GM18867 (cell line): ENCODE data around the gene COL2A1.

ENCODE experiments used
- ATAC-seq: cut with Tn5 transposase; IDR thresholded peaks from one replicate; pipeline ENCODE4 v1.9.1; 2021; ENCODE audit warnings: mild to moderate bottlenecking, moderate library complexity; ENCODE audit not compliant: unreplicated experiment

Gene COL2A1

DNA sequence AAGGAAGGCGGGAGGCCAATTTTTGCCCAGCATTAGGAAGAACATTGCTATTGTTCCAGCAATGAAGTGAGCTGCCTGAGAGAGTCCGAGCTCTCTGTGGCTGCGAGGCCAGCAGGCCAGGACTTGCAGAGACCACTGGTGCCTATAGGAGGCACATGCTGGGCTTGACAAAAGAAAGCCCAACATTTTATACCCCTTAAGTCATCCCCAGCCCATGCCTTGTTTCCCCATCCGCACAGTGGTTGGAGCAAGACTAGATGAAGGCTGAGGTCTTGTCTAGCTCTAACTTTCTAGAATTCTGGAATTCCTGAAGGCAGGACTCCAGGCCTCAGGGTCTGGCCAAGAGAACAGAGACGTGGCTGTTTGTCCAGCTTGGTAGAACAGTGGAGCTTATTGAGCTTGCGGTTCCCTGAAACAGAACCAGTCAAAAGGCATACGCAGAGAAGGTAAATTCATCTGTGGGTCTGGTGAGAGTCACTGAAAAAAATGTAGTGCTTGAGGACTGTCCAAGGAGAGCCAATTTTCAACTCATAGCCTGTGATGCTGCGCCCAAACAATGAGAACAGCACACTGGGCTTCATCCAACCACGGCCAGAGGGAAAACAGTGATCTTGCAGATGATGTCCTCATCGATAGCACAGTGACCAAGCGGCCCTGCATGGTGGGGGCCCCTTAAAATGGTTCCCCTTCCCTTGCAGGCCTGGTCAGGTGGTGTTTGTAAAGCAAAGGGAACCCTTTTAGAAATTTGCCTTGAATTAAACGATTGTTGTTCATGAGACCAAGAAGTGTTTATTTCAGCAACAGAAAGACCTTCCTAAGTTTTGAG, 27.1 kb upstream of the COL2A1 start:
- no peak for ATAC-seq

DNA sequence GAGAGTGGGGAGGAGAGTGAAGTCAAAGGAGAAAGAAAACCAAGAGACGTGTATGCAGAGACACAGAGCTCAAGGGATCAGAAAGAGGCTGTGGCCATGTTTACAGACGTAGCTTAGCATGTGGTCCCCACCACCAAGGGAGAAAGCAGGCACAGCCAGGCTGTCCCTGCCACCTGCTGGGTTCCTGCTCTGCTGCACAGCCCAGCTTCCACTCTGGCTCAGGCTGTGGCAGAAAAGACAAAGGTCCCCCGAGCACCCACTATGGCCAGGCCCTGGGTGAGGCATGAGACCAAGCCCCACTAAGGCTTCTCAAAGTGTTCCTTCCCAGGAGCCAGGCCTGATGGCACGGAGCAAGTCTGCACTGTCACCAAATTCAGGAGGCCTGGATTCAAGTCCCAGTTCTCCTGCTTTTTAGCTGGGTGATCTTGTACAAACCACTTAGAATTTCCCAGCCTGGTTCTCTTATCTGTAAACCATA, 25.9 kb upstream of the COL2A1 start:
- no peak for ATAC-seq

DNA sequence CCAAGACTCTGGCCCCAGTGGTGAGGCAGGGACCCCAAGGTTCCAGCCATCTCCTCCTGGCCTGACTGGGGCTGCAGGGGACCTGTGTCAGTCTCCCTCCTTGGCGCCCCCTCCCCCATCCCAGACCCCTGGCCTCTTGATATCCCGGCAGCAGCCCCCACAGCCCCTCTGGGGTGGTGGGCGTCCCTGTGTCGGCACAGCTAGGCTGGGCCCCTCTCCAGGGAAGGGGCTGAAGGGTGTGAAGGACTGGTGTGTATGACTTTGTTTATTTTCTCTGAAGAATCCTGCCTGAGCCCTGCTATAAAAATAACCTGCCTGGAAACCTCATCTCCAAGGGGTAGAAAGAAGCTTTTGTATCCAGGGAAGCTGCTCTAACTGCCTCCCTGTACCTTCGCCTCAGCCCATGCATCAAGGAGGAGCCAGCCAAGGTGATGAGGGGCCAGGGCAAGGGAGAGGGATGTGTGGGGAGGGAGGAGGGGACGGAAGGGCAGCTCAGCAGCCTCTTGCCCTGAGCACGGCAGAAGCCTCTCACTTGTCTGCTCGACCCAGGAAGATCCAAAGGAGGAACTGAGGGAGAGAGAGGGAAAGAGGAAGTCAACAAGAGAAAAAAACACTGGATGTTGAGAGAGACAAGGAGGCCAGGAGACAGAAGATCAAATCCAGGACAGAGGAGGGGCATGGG, 25.4 kb upstream of the COL2A1 start:
- ATAC-seq, result no peak

DNA sequence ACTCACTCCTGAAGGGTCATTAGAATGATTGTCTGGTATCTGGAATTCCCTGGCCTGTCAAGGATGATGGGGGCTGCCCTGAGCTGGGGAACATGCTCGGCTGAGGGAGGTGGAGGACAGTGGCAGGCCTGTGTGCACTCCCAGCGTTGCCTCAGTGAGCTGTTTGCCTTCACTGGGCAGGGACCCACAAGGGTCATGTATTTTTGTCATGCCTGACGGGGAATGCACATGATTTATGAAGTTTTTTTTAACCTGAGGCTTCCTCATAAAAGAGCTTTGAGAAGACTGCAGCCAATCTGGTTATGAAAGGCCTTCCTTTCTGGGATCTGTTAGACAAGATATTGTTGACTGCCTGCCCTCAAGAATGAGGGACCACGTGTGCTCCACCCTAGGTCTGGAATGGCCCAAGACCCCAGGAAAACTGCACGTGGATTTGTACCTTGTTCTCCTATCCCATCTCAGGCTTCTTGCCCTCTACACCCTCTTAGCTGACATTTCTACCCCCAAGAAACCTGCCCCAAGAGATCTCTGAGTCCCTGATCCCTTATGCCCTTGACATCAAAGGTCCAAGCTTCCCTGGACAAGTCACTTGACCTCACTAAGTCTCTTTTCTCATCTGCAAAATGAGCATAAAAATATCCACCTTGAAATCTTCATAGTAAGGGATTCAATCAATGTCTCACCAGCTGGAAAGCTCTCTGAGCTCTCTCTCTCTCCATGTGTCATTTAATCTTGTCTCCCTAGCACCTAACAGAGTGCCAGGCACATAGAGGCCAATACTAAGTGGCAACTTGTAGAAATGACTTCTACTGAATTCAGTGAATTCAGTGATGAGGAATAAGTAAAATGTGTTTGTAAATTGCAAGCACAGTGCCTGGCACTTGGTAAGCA, 24.5 kb upstream of the COL2A1 start:
- ATAC-seq, result no peak

DNA sequence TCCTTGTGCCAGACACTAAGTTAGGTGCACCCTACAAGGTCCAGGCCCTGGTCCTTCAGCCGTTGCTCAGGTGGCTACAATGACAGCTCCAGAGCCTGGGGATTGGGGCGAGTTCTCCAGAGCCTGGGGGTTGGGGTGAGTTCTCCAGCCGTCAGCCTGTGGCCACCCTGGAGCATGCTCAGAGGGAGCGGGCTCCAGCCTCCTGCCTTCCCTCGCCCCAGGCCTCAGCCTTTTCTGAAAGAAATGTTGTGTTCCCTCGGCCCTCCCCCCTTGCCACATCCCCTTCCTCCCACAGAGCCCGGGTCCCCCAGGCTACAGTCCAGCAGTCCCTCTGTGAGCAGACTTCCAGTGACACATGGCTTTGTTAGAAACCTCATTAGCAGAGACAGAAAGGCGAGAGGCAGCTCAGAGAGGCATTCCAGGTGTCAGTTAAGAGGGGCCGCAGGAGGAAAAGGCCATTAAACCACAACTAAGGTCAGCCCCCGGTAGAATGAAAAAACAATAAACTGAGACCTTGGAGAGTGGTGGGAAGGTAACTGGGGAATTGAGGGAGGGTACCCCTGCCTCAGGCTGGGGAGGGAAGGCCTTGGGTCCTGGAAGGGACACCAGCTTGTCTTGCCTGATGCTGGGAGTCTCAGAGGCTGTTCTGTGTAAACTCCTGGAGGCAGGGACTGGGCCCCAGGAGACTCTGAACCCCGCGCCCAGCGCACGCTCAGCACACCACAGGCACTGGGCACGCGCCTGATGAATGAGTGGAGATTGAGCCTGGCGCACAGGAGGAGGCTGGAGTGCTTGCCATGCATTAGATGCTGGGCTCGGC, 23.1 kb upstream of the COL2A1 start:
- no peak for ATAC-seq

- ATAC-seq, result no peak
Measured at GRCh38 chr12:48026060-48026827, 22.0 kb upstream of the COL2A1 start.

DNA sequence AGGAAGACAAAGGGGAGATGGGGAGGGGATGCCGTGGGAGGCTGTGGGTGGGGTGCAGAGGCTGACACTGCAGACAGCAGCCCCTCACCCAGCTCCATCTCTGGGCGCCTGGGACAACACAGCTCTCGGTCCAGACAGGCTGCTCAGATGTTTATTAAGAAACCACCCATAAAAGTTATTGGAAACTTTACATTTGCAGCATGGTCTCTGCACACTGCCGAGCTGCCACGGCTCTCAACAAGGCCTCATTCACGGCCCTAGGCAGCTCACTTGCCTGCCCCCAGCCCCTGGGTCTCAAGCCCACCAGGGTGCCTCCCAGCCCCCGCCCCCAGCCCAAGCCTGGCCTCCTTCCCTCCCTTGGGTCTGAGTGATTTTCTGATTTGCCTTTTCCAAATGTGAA, 21.0 kb upstream of the COL2A1 start:
- no peak for ATAC-seq

GRCh38 chr12:48024735-48025134, 20.5 kb upstream of the COL2A1 start:
- ATAC-seq, result no peak

- no peak for ATAC-seq
Measured at GRCh38 chr12:48023386-48023785, 19.1 kb upstream of the COL2A1 start.

DNA sequence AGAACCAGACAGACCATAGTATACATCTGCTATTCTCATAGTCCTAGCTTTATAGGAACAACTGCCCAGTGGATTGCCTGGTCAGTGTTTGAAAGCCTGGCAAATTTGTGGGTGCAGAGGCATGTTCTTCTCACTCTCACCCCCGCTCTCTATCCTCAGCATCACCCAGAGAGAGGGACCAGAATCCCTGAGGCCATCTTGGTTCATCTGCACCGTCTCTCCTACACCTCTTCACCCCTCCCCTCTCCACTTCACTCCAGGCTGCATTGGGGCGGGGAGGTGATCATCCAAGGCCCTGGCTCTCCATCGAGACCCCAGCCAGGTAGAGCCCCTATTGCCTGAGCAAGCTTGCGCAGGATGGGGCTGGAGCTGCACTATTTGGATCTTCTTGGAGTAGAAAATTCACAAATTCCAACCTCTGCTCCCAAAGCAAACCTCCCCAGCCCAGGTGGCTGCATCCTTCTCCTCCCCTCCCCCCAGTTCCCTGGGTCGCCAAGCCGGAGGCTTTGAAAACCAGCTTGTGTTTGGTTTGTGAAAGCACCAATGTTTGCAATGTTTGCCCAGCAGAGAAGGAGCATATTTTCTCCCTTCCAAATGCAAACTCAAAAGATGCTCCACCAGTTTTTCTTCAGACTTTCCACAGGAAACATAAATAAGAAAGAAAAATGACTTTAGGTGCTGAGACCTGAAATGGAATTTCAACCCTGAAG, 18.6 kb upstream of the COL2A1 start:
- ATAC-seq, result no peak

DNA sequence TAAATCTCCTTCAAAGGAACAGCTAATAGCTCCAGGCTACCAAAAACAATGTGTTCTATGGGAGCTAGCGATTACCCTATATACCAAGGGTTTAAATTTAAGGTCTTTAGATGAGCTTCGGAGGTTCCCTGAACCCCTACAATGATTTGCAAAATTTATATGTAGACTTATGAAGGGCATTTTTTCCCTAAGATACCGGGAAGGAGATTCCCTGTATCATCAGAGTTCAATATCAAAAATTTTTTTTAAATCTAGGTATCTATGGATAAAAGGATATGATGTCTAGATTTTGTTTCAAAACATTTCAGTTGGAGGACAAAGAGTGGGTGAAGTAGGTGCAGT, 17.9 kb upstream of the COL2A1 start:
- no peak for ATAC-seq

DNA sequence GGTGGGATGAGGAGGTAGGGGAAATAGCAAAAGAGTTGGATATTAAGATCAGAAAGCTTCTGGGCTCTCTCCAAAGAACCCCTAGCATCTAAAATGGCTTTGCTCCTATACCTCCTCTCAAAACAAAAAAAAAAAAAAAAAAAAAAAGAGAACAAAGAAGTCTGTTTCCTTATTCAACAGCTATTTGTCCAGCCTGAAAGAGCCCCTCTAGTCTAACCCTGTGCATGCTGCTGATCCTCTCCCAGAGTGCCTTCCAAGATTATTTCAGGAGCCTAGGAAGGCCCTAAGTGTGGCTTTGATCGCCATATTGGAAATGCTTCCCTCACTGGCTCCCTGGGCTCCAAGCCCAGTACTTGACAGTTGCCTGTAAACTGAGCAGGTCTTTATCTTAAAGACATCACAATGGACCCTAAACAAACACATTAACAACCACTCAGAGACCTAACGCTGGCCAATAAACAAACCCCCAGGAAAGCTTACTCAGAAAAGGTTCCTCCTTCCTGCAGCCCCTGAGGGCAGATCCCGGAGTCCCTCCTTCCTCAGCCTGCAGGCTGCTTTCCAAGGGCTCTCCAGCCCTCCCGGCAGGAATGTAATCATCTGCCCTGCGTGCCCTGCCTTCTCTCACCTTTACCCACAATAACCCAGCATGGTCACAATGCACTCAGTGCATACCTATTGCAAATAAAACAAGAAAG, 17.4 kb upstream of the COL2A1 start:
- no peak for ATAC-seq

- no peak for ATAC-seq
Measured at GRCh38 chr12:48019639-48020265, 15.5 kb upstream of the COL2A1 start.

DNA sequence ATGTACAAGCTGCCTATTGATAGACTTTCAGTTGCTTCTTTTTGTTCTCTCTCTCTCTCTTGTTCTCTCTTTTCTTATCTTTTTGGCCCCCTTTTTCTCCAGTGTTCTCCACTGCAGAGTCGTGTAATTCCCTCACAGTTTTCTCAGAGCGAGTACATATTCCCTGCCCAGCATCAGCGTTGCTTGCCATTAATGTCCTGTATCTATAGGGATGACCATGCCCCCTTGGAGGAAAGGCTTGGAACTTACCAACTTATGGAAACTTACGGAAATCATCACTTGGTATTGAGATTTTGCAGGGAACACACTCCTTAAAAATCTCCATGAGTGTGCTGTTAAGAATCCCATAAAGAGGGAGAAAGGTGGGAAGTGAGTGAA, 14.3 kb upstream of the COL2A1 start:
- no peak for ATAC-seq

DNA sequence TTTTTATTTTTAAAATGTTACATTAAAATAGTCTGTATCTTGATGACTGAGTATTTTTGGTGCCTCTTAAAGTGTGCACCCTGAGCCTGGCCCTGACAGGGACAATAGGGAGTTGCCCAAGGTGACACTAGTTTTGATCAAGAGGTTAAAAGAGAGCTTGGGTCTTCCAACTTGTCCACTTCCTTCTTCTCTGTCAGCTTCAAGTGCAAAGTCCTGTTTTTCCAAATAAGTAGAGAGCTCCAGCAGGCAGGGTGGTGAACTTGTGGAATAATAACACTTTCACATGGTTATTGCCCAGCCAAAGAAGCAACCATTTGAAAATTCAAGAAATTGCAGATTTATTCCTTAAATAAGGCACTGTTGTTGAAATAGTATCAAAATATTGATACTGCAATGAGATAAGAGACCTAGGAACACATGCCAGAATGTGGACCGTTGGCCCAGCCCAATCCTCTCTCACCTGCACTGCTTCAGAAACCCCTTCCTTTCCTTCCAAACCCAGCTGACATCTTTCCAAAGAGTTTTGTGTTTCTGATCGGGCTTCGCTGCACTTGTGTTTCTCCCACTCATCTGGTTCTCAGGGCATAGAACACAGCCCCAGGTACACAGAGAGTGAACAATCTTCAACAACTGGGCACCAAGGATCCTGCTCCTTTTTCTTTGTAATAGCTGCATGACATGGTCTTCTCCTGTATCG, 13.8 kb upstream of the COL2A1 start:
- ATAC-seq, result no peak

- ATAC-seq, result no peak
Measured at GRCh38 chr12:48017496-48017895, 13.2 kb upstream of the COL2A1 start.

DNA sequence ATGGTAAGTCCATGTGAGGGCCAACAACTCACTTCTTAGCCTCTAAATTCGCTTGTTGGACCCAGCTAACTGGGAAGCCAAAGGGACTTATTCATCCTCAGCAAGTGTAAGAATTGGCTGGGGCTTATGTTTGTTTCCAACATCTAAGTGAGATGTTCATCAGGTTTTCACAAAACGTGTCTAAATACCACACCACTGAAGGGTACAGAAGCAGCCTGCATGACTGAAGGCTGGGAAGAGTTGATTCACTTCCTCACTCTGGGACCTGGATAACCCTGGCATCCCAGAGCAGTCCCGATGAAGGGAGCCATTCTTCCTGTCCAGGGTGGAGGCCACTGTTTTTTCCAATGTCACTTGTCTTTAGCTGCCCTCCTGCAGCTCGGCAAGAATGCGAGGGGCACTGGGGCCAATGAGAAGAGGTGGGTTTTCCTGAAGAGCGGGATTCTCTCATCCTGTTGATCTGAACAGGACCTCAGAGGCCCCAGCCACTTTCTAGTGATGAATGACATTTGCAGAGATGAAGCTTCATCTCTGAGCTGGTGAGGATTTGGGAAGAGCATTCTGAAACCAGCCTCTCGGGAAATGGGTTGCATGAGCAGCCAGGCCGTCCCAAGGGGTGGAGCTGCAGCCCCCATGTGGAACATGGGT, 12.2 kb upstream of the COL2A1 start:
- ATAC-seq, result no peak
